Transverse colon (tissue), 4 donors: ENCODE data around the gene STRBP. TPM values are rescaled to one million over a fixed set of nuclear protein-coding genes. Genes with fewer than 3 reads are reported as not detected.

Experiments used
- DNase-seq: peaks from one replicate; pipeline ENCODE4 v3.0.0-alpha.2; 2019
- H3K27ac ChIP-seq, 4 donors: fragments of 200-600 bp; sonication (generic); 2 replicates each; pipeline ENCODE4 v1.5.1; 2016 to 2018; ENCODE audit warnings: inconsistent platforms in 4 of 4
- H3K27me3 ChIP-seq: fragments of 200-600 bp; sonication (generic); 2 replicates; pipeline ENCODE4 v1.5.1; 2017; ENCODE audit warnings: inconsistent platforms
- H3K36me3 ChIP-seq, 4 donors: fragments of 200-600 bp; sonication (generic); 2 replicates each; pipeline ENCODE4 v1.5.1; 2017 to 2019; ENCODE audit warnings: inconsistent platforms in 4 of 4
- H3K4me1 ChIP-seq, 4 donors: fragments of 200-600 bp; sonication (generic); 2 replicates each; pipeline ENCODE4 v1.5.1; 2017 to 2020; ENCODE audit warnings: inconsistent platforms in 4 of 4
- H3K4me3 ChIP-seq, 4 donors: fragments of 200-600 bp; sonication (generic); 1 replicate in 1 of 4; 2 replicates in 3 of 4; pipeline versions ENCODE4 v1.5.1 to v1.6.1; 2017 to 2019; ENCODE audit warnings: inconsistent platforms in 4 of 4
- H3K9me3 ChIP-seq, 2 donors: fragments of 200-600 bp; sonication (generic); 2 replicates each; pipeline ENCODE4 v1.5.1; 2017 to 2019; ENCODE audit warnings: inconsistent platforms in 2 of 2
- EP300 ChIP-seq: sonication (generic); formaldehyde crosslinking; IDR thresholded peaks from one replicate; pipeline ENCODE4 v1.6.1; 2017; ENCODE audit warnings: antibody characterized with exemption, low read depth
- POLR2A ChIP-seq: fragments of 450-650 bp; IDR thresholded peaks from one replicate; pipeline ENCODE4 v1.6.1; 2016; ENCODE audit warnings: antibody characterized with exemption, mild to moderate bottlenecking, moderate library complexity
- POLR2AphosphoS5 ChIP-seq, 3 donors: sonication (generic); formaldehyde crosslinking; IDR thresholded peaks; one replicate each; pipeline ENCODE4 v1.6.1; 2016; ENCODE audit warnings: antibody characterized with exemption in 3 of 3
- WGBS, 2 donors: methylation state at CpG; one replicate each; pipeline ENCODE4 v1.1.5; 2018; ENCODE audit warnings: low coverage in 1 of 2; 5-methylcytosine and 5-hydroxymethylcytosine counted together
- in situ Hi-C, 4 donors: fragments of 200-750 bp; cut with MboI; loops; one replicate each; pipeline versions ENCODE4 v1.15.0 to v1.15.1; 2017; ENCODE audit warnings: low sequenced_read_pairs in 3 of 4, low pct_ligation_motif_present in 1 of 4, low pct_unique_long_range_greater_than_20kb in 1 of 4
- intact Hi-C: fragments of 100-400 bp; cut with DNase I; formaldehyde crosslinking; loops from one replicate; pipeline ENCODE4 v1.15.1; 2023; ENCODE audit warnings: low total_unique reads
- total RNA-seq, 4 donors: library from RNA; depleted of rRNA; stranded (reverse); fragments of >200 nt; gene quantifications; one replicate each; pipeline ENCODE4 v1.1.0, GENCODE V29; 2016
- TF ChIP-seq, protein P1 (sequence below), 5 experiments: fragments of 200-600 bp in 3 of 5; fragments of 450-650 bp in 2 of 5; sonication (generic) in 3 of 5; IDR thresholded peaks; 1 replicate in 2 of 5; 2 replicates in 3 of 5; pipeline ENCODE4 v1.5.1; 2016 to 2017; ENCODE audit warnings: antibody characterized with exemption in 5 of 5, inconsistent platforms in 3 of 5, mild to moderate bottlenecking in 2 of 5, moderate library complexity in 1 of 5

Gene STRBP
- total RNA-seq, 4 donors from 2014 or later: 19.1 to 50.3 (median 43.2) TPM

DNA sequence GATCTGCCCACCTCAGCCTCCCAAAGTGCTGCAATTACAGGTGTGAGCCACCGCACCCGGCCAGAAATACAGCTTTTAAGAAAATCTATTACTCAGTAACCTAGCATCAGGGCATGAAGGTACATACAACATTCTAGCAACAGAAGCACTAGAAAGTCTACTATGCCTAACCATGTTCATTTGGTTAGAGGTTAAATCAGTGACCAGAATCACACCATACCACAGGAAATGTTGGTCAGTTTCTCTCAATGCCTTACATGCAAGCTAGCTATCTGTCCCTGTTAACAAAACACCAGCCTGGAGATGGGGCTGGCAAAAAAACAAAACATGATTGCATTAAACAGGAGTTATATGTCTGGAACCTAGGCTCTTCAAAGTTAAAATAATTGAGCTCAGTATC is 104.1 kb downstream of the STRBP start:
- DNase-seq: no peak
- in situ Hi-C loops: no loop called here
- TF ChIP-seq, protein P1, sequence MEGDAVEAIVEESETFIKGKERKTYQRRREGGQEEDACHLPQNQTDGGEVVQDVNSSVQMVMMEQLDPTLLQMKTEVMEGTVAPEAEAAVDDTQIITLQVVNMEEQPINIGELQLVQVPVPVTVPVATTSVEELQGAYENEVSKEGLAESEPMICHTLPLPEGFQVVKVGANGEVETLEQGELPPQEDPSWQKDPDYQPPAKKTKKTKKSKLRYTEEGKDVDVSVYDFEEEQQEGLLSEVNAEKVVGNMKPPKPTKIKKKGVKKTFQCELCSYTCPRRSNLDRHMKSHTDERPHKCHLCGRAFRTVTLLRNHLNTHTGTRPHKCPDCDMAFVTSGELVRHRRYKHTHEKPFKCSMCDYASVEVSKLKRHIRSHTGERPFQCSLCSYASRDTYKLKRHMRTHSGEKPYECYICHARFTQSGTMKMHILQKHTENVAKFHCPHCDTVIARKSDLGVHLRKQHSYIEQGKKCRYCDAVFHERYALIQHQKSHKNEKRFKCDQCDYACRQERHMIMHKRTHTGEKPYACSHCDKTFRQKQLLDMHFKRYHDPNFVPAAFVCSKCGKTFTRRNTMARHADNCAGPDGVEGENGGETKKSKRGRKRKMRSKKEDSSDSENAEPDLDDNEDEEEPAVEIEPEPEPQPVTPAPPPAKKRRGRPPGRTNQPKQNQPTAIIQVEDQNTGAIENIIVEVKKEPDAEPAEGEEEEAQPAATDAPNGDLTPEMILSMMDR (IDR thresholded peaks at IDR 0.05): no peak
- intact Hi-C loops: no loop called here
- H3K27me3 ChIP-seq: no peaks in the 10 kb centered on the region
- no peaks in the 10 kb centered on the region for H3K36me3 ChIP-seq
- 90 to 100% methylated on average over 2 of the region's 2 CpGs for WGBS, 2 donors
- H3K27ac ChIP-seq: no peak overlapping the region
- no peaks in the 10 kb centered on the region for H3K9me3 ChIP-seq
- peaks cover 0 to 5% (median 0%) of the 10 kb centered on the region in 4 donors for H3K4me1 ChIP-seq
- H3K4me3 ChIP-seq: no peak overlapping the region

GRCh38 chr9:123162791-123163345 is 105.5 kb downstream of the STRBP start:
- Histone ChIP-seq H3K4me1 (peaks cover 0 to 5% (median 0%) of the 10 kb centered on the region in 4 donors), H3K4me3 (no peak overlapping the region), H3K27ac (no peak overlapping the region), H3K27me3 (no peaks in the 10 kb centered on the region), H3K36me3 (peaks cover 0 to 3% (median 0%) of the 10 kb centered on the region in 4 donors), H3K9me3 (no peaks in the 10 kb centered on the region)
- in situ Hi-C loops: no loop called here
- 38 to 51% methylated on average over 2 of the region's 2 CpGs for WGBS, 2 donors
- intact Hi-C loops: no loop called here
- no peak for DNase-seq
- TF ChIP-seq POLR2A (no peak), POLR2AphosphoS5 (IDR thresholded peaks at IDR 0.05) (no peak), EP300 (no peak)
- TF ChIP-seq, protein P1 (IDR thresholded peaks at IDR 0.05): no peak

GRCh38 chr9:123162360-123162759 is 106.0 kb downstream of the STRBP start:
- H3K9me3 ChIP-seq: no peaks in the 10 kb centered on the region
- 68% methylated on average over 1 of the region's 1 CpG; no CpG with 5 or more reads in 1 of the 2 donors for WGBS, 2 donors
- intact Hi-C loops (no loop called here), in situ Hi-C loops (no loop called here)
- peaks cover 0 to 8% (median 0%) of the 10 kb centered on the region in 4 donors for H3K36me3 ChIP-seq
- H3K4me3 ChIP-seq: no peak overlapping the region
- no peaks in the 10 kb centered on the region for H3K27me3 ChIP-seq
- H3K27ac ChIP-seq: no peak overlapping the region
- peaks cover 0 to 5% (median 0%) of the 10 kb centered on the region in 4 donors for H3K4me1 ChIP-seq
- no peak for TF ChIP-seq POLR2A
- TF ChIP-seq, protein P1 (IDR thresholded peaks at IDR 0.05): no peak
- TF ChIP-seq EP300: no peak
- no peak for TF ChIP-seq POLR2AphosphoS5 (IDR thresholded peaks at IDR 0.05)
- DNase-seq: no peak

- Histone ChIP-seq H3K36me3 (peaks cover 0 to 23% (median 0%) of the 10 kb centered on the region in 4 donors), H3K27me3 (no peaks in the 10 kb centered on the region), H3K4me1 (peaks cover 0 to under 1% (median 0%) of the 10 kb centered on the region in 4 donors), H3K9me3 (no peaks in the 10 kb centered on the region), H3K27ac (no peak overlapping the region), H3K4me3 (no peak overlapping the region)
- intact Hi-C loops (no loop called here), in situ Hi-C loops (no loop called here)
- DNase-seq: no peak
- WGBS, 2 donors: 92 to 97% methylated on average over 3 of the region's 3 CpGs
- no peak for TF ChIP-seq EP300
- TF ChIP-seq, protein P1 (IDR thresholded peaks at IDR 0.05): no peak
- no peak for TF ChIP-seq POLR2AphosphoS5 (IDR thresholded peaks at IDR 0.05)
- TF ChIP-seq POLR2A: no peak
Measured at GRCh38 chr9:123157221-123157620, 111.2 kb downstream of the STRBP start.
